Mesangial cell (primary cell): ENCODE measurements around the gene TM4SF4. TPM values are rescaled to one million over a fixed set of nuclear protein-coding genes. Genes with fewer than 3 reads are reported as not detected.

Experiments used
- total RNA-seq: library from RNA; depleted of rRNA; stranded (reverse); fragments of >200 nt; gene quantifications from 2 replicates; pipeline ENCODE4 v1.2.3, GENCODE V29; 2015

TM4SF4 gene, protein sequence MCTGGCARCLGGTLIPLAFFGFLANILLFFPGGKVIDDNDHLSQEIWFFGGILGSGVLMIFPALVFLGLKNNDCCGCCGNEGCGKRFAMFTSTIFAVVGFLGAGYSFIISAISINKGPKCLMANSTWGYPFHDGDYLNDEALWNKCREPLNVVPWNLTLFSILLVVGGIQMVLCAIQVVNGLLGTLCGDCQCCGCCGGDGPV
- total RNA-seq, result 0.65 and 3.5 TPM in 2 replicates

DNA sequence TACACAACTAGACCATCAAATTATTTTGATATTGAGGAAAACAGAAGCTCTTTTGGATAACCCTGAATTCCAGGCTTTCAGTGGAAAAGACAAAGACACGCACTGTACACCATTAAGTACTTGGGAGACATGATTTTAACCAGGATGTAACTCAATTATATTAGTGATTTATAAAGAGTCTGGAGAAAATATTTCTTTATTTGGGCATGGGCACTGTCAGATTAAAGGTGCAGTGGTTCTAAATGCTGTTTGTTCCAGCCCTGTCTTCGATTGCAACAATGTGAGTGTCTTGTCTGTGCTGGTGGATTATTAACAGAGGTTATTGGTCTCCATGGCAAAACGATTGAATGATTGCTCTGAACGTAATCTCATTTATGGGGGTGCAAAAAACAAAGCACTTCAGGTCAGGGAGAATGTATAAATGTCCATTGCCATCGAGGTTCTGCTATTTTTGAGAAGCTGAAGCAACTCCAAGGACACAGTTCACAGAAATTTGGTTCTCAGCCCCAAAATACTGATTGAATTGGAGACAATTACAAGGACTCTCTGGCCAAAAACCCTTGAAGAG, at the start of gene TM4SF4:
Gene TM4SF4 (plus strand): TSS at position 448 of the 568 bp plus-strand sequence. CDS start 181 bp downstream, outside the sequence.

Other genes with a start within 250 kb of the TM4SF4 start
- gene TM4SF18, start 141.1 kb upstream of the TM4SF4 start, total RNA-seq, result 0.51 TPM in 1 of 2 replicates, not detected in the other
- 113 and 140 TPM in 2 replicates for gene TM4SF1, start 97.0 kb upstream of the TM4SF4 start, total RNA-seq
- gene WWTR1, start 183.3 kb downstream of the TM4SF4 start, total RNA-seq, result 145 and 147 TPM in 2 replicates